Transverse colon (tissue), 4 donors: ENCODE data around the gene BAZ1B.
"Not testable (repeated sequence)": the region's sequence is repeated elsewhere in the genome, so short reads cannot be mapped to it uniquely, and the experiment has no call there.

ENCODE experiments used
- CTCF ChIP-seq, 5 experiments: fragments of 200-600 bp in 3 of 5; fragments of 450-650 bp in 2 of 5; sonication (generic) in 3 of 5; IDR thresholded peaks; 1 replicate in 2 of 5; 2 replicates in 3 of 5; pipeline ENCODE4 v1.5.1; 2016 to 2017; ENCODE audit warnings: antibody characterized with exemption in 5 of 5, inconsistent platforms in 3 of 5, mild to moderate bottlenecking in 2 of 5, moderate library complexity in 1 of 5
- EP300 ChIP-seq: sonication (generic); formaldehyde crosslinking; IDR thresholded peaks from one replicate; pipeline ENCODE4 v1.6.1; 2017; ENCODE audit warnings: antibody characterized with exemption, low read depth
- POLR2A ChIP-seq: fragments of 450-650 bp; IDR thresholded peaks from one replicate; pipeline ENCODE4 v1.6.1; 2016; ENCODE audit warnings: antibody characterized with exemption, mild to moderate bottlenecking, moderate library complexity
- POLR2AphosphoS5 ChIP-seq, 3 donors: sonication (generic); formaldehyde crosslinking; IDR thresholded peaks; one replicate each; pipeline ENCODE4 v1.6.1; 2016; ENCODE audit warnings: antibody characterized with exemption in 3 of 3

DNA sequence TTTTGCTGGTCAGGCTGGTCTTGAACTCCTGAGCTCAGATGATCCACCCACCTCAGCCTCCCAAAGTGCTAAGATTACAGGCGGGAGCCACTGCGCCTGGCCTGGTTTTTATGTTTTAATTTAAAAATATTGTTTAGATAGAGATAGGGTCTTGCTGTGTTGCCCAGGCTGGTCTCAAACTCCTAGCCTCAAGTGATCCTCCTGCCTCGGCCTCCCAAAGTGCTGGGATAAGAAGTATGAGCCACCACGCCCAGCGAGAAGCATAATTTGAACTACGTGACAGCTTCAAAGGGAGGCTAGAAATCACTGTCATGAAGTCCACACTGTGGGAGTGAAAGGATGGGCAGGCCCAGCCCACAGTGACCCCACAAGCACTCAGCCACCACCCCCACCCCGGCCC is 13.8 kb upstream of the BAZ1B start:
- not testable (repeated sequence) for TF ChIP-seq CTCF (IDR thresholded peaks at IDR 0.05); POLR2A; POLR2AphosphoS5 (IDR thresholded peaks at IDR 0.05); EP300
